CMK (cell line): ENCODE measurements around the gene THADA.
"Not testable (repeated sequence)": the region's sequence is repeated elsewhere in the genome, so short reads cannot be mapped to it uniquely, and the experiment has no call there.

Experiments
- DNase-seq: peaks from one replicate; pipeline ENCODE4 v3.0.0-alpha.2; 2010; ENCODE audit warnings: low read depth

Gene THADA

GRCh38 chr2:43605079-43605655 lies 9.3 kb upstream of the THADA start:
- no peak for DNase-seq

GRCh38 chr2:43604674-43605073 lies 8.8 kb upstream of the THADA start:
- no peak for DNase-seq

GRCh38 chr2:43600596-43600995 lies 4.8 kb upstream of the THADA start:
- not testable (repeated sequence) for DNase-seq

GRCh38 chr2:43594875-43595274 lies 963 bp downstream of the THADA start:
- no peak for DNase-seq

GRCh38 chr2:43593254-43593653 lies 2.6 kb downstream of the THADA start:
- no peak for DNase-seq

- no peak for DNase-seq
Observed at GRCh38 chr2:43592443-43592842, 3.4 kb downstream of the THADA start.

- DNase-seq: no peak
Observed at GRCh38 chr2:43585708-43586107, 10.1 kb downstream of the THADA start.

GRCh38 chr2:43579275-43579981 lies 16.4 kb downstream of the THADA start:
- no peak for DNase-seq

- peak; percentile 21 for DNase-seq
Observed at GRCh38 chr2:43576981-43577892, 18.6 kb downstream of the THADA start.

- DNase-seq: no peak
Observed at GRCh38 chr2:43572244-43572643, 23.6 kb downstream of the THADA start.

- DNase-seq: no peak
Observed at GRCh38 chr2:43569921-43570320, 25.9 kb downstream of the THADA start.

GRCh38 chr2:43568228-43568627 lies 27.6 kb downstream of the THADA start:
- DNase-seq: no peak

- DNase-seq: no peak
Observed at GRCh38 chr2:43566461-43566729, 29.4 kb downstream of the THADA start.

GRCh38 chr2:43563679-43564078 lies 32.2 kb downstream of the THADA start:
- no peak for DNase-seq

- no peak for DNase-seq
Observed at GRCh38 chr2:43560231-43560547, 35.6 kb downstream of the THADA start.

- DNase-seq: no peak
Observed at GRCh38 chr2:43559391-43560230, 36.2 kb downstream of the THADA start.

GRCh38 chr2:43557196-43557595 lies 38.6 kb downstream of the THADA start:
- DNase-seq: no peak

- DNase-seq: no peak
Observed at GRCh38 chr2:43556256-43556655, 39.6 kb downstream of the THADA start.

- DNase-seq: no peak
Observed at GRCh38 chr2:43553341-43553855, 42.4 kb downstream of the THADA start.

- DNase-seq: no peak
Observed at GRCh38 chr2:43551990-43552389, 43.8 kb downstream of the THADA start.

- not testable (repeated sequence) for DNase-seq
Observed at GRCh38 chr2:43548381-43548780, 47.5 kb downstream of the THADA start.

- DNase-seq: no peak
Observed at GRCh38 chr2:43542285-43542933, 53.4 kb downstream of the THADA start.
